GM13977 (cell line): ENCODE data around the gene KRTAP5-6.

Experiments used
- DNase-seq: peaks from one replicate; pipeline ENCODE4 v3.0.0; 2012; ENCODE audit warnings: low spot score
- in situ Hi-C: fragments of 300-500 bp; cut with MboI; formaldehyde crosslinking; loops from one replicate; pipeline ENCODE4 v1.12.0; 2022; ENCODE audit warnings: low sequenced_read_pairs, low pct_unique_long_range_greater_than_20kb, mixed read lengths, inconsistent platforms; ENCODE audit not compliant: unreplicated experiment
- TF ChIP-seq, protein P1 (sequence below): IDR thresholded peaks from 2 replicates; pipeline ENCODE4 v1.5.1; 2012; ENCODE audit warnings: mild to moderate bottlenecking, control low read depth; ENCODE audit not compliant: insufficient read depth; ENCODE audit errors: extremely low read depth, missing control alignments

KRTAP5-6 gene

DNA sequence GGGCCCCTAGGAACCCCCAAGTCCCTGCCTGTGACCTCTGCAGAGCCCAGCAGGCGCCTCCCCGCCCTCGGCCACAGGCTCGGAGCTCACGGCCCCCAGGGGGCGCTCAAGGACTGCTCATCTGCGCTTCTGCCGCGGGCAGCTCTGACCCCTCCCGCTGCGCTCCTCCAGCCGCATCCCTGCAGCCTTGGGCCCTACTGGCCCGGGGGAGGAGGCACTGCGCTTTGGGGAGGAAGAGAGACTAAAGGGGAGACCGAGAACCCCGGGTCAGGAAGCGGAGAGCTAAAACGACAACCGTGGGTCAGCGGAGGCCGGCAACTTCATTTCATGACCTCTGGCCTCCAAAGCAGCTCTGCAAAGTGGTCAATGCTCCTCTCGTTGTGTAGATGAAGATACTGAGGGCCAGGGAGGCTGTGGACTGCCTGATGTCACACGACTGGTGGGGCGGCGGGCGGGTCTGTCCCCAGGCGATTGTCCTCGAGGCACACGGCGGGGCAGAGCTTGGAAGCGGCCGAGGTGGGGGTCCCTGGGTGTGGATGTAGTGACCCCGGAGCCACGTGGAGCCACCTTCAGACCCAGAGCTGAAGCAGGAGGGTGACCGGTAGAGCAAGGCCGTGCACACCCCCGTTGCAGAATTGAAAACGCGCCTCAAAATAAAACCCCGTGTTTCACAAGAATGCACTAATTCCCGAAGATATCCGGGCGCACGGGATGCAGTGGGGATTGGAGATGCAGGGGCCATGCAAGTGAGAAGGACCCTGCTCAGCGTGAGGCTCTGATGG lies 2.7 kb upstream of the KRTAP5-6 start:
- peak; percentile 91 for DNase-seq
- TF ChIP-seq, protein P1, sequence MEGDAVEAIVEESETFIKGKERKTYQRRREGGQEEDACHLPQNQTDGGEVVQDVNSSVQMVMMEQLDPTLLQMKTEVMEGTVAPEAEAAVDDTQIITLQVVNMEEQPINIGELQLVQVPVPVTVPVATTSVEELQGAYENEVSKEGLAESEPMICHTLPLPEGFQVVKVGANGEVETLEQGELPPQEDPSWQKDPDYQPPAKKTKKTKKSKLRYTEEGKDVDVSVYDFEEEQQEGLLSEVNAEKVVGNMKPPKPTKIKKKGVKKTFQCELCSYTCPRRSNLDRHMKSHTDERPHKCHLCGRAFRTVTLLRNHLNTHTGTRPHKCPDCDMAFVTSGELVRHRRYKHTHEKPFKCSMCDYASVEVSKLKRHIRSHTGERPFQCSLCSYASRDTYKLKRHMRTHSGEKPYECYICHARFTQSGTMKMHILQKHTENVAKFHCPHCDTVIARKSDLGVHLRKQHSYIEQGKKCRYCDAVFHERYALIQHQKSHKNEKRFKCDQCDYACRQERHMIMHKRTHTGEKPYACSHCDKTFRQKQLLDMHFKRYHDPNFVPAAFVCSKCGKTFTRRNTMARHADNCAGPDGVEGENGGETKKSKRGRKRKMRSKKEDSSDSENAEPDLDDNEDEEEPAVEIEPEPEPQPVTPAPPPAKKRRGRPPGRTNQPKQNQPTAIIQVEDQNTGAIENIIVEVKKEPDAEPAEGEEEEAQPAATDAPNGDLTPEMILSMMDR = peak; percentile 98
- in situ Hi-C loops = loop anchor here (25.0 kb wide), 1 partner anchor 468 kb away; the partner anchor contains the start of genes INS and TH

DNA sequence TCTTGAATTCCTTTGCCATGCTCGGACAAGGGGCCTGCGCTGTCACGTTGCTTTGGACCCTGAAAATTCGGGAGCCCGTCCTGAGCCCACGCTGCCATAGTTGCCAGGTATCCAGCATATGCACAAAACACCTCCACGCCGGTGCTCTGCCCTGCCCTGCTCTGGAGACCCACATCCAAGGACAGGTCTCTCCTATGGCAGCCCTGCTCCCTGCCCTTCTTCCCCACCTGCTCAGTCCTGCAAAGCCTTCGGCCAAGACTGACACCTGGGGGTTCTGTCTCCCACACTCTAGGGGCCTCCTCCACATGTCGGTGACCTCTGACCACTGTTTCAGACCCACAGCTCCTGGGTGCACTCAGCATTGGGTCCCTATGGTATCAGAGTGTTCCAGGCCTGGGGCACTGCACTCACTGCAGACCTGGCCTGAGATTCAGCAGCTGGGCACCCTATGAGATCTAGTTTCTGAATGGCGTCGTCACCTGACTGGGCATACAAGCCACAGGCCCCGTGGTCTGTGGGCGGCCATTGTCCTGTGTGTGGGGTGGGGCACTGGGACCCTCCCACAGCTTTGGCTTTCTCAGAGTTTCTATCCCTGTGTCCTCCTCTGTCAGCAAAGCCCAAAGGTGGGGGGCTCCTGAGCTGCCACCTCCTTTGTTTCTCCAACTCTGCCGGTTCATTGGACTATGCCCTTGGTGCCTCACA lies 2.0 kb upstream of the KRTAP5-6 start:
- in situ Hi-C loops = loop anchor here (25.0 kb wide), 1 partner anchor 467 kb away; the partner anchor contains the start of genes INS and TH
- DNase-seq = no peak

DNA sequence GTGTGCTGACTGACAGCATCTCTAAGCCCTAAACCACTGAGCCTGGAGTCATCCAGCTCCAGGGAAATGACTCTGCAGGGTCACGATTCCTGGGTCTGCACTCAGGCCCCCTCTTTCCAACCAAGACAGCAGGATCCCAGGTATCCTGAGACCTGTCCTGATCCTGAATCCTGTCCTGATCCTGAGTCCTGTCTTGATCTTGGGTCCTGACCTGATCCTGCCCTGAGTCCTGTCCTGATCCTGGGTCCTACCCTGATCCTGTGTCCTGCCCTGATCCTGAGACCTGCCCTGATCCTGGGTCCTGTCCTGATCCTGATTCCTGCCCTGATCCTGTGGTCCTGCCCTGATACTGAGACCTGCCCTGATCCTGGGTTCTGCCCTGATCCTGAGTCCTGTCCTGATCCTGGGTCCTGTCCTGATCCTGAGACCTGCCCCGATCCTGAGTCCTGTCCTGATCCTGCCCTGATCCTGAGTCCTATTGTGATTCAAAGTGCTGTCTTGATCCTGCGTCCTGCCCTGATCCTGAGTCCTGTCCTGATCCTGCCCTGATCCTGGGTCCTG lies 1.4 kb upstream of the KRTAP5-6 start:
- in situ Hi-C loops = loop anchor here (25.0 kb wide), 1 partner anchor 467 kb away; the partner anchor contains the start of genes INS and TH
- no peak for DNase-seq
- TF ChIP-seq, protein P1 = no peak

More for the DNA sequence above, 2.0 kb upstream of the KRTAP5-6 start:
- TF ChIP-seq, protein P1 = no peak

DNA sequence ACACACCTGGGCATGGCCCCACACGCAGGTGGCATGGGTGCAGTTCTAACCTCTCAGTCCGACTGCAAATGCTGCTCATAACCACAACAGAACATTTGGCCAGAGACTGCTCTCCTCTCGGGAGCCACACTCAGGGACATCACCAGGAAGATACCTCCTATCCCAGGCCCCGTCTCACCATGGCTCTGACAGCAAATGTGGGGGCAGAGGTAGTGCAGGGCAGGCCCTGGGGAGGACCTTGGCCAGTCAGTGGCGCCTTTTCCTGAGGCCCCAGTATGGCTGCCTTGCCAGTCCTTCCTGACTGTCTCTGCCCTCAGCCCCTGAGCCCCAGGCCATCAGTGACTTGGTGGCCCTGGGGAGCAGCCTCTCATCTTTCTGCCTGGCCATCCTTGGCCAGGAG lies 2.8 kb downstream of the KRTAP5-6 start:
- TF ChIP-seq, protein P1 = no peak
- in situ Hi-C loops = loop anchor here (25.0 kb wide), 1 partner anchor 463 kb away; the partner anchor contains the start of genes INS and TH

DNA sequence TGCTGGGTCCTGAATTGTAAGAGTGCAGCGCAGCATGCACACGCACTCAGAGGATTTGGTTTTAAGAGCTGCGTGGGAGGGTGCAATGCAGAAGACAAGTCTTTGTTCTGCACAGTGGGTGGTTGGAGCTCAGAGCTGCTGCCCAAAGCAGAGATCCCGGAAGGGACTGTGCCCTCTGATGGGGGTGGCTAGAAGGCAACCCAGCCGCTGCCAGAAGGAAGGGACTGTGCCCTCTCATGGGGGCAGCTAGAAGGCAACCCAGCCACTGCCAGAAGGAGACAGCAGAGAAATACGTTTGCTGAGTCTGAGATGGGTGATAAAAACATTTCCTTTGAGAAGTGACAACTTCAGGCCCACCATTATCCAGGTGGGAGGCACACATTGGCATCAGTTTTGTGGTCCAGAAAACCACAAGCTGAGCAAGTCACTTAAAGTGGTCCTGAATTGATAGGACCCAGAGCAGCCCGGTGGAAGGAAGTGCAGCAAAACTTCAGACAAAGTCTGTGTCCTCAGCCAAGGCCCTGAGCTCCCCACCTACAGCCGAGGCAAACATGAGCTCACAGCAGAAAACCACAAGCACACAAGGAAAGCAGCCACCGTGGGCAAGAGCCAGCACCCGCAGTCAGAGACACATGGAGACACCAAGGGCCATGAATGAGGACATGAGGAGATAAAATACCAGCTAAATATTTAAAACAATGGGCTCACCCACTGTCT lies 4.3 kb downstream of the KRTAP5-6 start:
- TF ChIP-seq, protein P1 = no peak
- no peak for DNase-seq
- in situ Hi-C loops = no loop called here

More for the DNA sequence above, 2.8 kb downstream of the KRTAP5-6 start:
- DNase-seq = no peak

DNA sequence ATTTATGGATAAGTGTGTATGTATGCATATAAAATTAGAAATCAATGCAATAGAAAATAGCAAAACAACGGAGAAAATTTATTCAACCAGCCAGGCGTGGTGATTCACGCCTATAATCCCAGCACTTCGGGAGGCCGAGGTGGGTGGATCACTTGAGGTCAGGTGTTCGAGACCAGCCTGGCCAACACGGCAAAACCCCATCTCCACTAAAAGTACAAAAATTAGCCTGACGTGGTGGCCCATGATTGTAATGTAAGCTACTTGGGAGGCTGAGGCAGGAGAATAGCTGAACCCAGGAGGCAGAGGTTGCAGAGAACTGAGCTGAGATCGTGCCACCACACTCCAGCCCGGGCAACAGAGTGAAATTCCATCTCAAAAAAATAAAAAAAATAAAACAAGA lies 5.5 kb downstream of the KRTAP5-6 start:
- in situ Hi-C loops = no loop called here
- TF ChIP-seq, protein P1 = no peak
- no peak for DNase-seq
